Left lung (tissue), 10 donors: ENCODE results near the gene ARL16. TPM values are rescaled to one million over a fixed set of nuclear protein-coding genes. Genes with fewer than 3 reads are reported as not detected.

Experiments
- ATAC-seq: fragments of 200-7000 bp; cut with Tn5 transposase; one replicate; pipeline ENCODE4 v1.9.1; 2020; ENCODE audit warnings: moderate library complexity
- DNase-seq, 4 donors: peaks; one replicate each; pipeline ENCODE4 v3.0.0-alpha.2; 2013 to 2020
- H3K27ac ChIP-seq, 2 donors: fragments of 200-600 bp; sonication (generic) in 1 of 2; one replicate each; pipeline versions ENCODE4 v1.5.0 to v1.8.0; 2020 to 2021
- H3K27me3 ChIP-seq, 2 donors: fragments of 200-600 bp; sonication (generic) in 1 of 2; one replicate each; pipeline versions ENCODE4 v1.5.0 to v1.8.0; 2020 to 2021
- H3K36me3 ChIP-seq, 2 donors: fragments of 200-600 bp; sonication (generic) in 1 of 2; one replicate each; pipeline versions ENCODE4 v1.5.0 to v1.8.0; 2020 to 2021
- H3K4me1 ChIP-seq, 2 donors: fragments of 200-600 bp; one replicate each; pipeline ENCODE4 v1.8.0; 2021
- H3K4me3 ChIP-seq, 2 donors: fragments of 200-600 bp; sonication (generic) in 1 of 2; one replicate each; pipeline versions ENCODE4 v1.5.0 to v1.8.0; 2020 to 2021; ENCODE audit warnings: mild to moderate bottlenecking in 1 of 2
- H3K9me3 ChIP-seq, 2 donors: fragments of 200-600 bp; sonication (generic) in 1 of 2; one replicate each; pipeline versions ENCODE4 v1.5.0 to v1.8.0; 2020 to 2021
- intact Hi-C, 2 donors: fragments of 100-400 bp; cut with DNase I; formaldehyde crosslinking; loops; one replicate each; pipeline versions ENCODE4 v1.11.2 to v1.14.2; 2022
- polyA plus RNA-seq, 6 donors: library from polyadenylated mRNA; unstranded; fragments of 120-200 nt; gene quantifications; one replicate each; pipeline ENCODE4 v1.2.1, GENCODE V29; 2013; ENCODE audit not compliant: insufficient read length in 6 of 6
- total RNA-seq, 2 donors: library from RNA; stranded (reverse); fragmentation: NEBNext Ultra II Directional; extraction: Animal tissue kit (Norgen Biotek cat#: 25700); gene quantifications; one replicate each; pipeline ENCODE4 v1.2.1, GENCODE V29; 2021
- TF ChIP-seq, protein P1 (sequence below), 2 donors: fragments of 200-600 bp; sonication (generic) in 1 of 2; IDR thresholded peaks; one replicate each; pipeline versions ENCODE4 v1.5.0 to v1.8.0; 2021; ENCODE audit warnings: antibody characterized with exemption in 2 of 2
- donor health status: DM: no; HTN: yes; CAD: no.
- donor health status: DM: no; HTN: no; CAD: no.

Gene ARL16
- total and polyA plus RNA-seq, 8 donors: 22.5 to 48.1 (median 41.9) TPM

DNA sequence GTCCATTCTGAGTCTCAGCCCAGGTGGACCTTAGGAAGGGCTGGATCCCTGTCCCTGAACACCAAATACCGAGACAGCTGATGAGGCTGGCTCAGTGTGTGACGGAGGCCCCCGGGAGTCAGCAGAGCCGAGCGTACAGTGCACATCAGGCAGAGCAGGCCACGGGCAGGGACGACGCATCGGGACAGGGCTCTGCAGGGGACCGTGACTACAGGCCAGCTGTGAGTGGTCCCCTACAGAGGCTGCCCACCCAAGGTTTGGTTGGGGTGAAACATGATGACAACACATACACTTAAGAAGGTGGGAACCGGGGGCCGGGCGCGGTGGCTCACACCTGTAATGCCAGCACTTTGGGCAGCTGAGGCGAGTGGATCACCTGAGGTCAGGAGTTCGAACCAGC is 10.6 kb downstream of the ARL16 start:
- no peak for DNase-seq
- Histone ChIP-seq H3K9me3 (no peaks in the 10 kb centered on the region), H3K4me3 (no peak overlapping the region), H3K27ac (no peak overlapping the region), H3K36me3 (peaks cover 0 to 68% of the 10 kb centered on the region in 2 donors), H3K27me3 (no peaks in the 10 kb centered on the region), H3K4me1 (peaks cover 3 to 18% of the 10 kb centered on the region in 2 donors)
- no peak for ATAC-seq
- TF ChIP-seq, protein P1, sequence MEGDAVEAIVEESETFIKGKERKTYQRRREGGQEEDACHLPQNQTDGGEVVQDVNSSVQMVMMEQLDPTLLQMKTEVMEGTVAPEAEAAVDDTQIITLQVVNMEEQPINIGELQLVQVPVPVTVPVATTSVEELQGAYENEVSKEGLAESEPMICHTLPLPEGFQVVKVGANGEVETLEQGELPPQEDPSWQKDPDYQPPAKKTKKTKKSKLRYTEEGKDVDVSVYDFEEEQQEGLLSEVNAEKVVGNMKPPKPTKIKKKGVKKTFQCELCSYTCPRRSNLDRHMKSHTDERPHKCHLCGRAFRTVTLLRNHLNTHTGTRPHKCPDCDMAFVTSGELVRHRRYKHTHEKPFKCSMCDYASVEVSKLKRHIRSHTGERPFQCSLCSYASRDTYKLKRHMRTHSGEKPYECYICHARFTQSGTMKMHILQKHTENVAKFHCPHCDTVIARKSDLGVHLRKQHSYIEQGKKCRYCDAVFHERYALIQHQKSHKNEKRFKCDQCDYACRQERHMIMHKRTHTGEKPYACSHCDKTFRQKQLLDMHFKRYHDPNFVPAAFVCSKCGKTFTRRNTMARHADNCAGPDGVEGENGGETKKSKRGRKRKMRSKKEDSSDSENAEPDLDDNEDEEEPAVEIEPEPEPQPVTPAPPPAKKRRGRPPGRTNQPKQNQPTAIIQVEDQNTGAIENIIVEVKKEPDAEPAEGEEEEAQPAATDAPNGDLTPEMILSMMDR (IDR thresholded peaks at IDR 0.05): no peak
- intact Hi-C loops: no loop called here

DNA sequence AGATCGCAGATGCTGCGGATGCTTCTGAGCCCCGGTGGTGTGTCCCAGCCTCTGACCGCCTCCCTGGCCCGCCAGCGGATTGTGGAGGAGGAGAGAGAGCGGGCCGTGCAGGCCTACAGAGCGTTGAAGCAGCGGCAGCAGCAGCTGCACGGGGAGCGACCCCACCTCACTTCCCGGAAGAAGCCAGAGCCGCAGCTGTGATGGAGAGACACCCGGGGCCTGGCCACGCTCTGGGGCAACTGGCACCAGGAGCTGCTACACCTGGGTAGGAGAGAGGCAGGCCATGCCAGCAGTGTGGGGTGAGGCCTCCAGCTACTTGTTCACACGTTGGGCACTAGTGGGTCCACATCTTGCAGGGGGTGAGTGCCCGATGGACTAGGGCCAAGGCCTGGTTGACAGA is 11.1 kb downstream of the ARL16 start:
- peaks cover 0 to 68% of the 10 kb centered on the region in 2 donors for H3K36me3 ChIP-seq
- peaks cover 7 to 23% of the 10 kb centered on the region in 2 donors for H3K4me1 ChIP-seq
- intact Hi-C loops: no loop called here
- TF ChIP-seq, protein P1 (IDR thresholded peaks at IDR 0.05): no peak
- no peak overlapping the region for H3K27ac ChIP-seq
- ATAC-seq (no peak), DNase-seq (no peak)
- H3K9me3 ChIP-seq: no peaks in the 10 kb centered on the region
- no peak overlapping the region for H3K4me3 ChIP-seq
- no peaks in the 10 kb centered on the region for H3K27me3 ChIP-seq

GRCh38 chr17:81667754-81668153 is 15.8 kb downstream of the ARL16 start:
- Histone ChIP-seq H3K4me1 (peaks cover 18 to 32% of the 10 kb centered on the region in 2 donors), H3K36me3 (peaks cover 0 to 51% of the 10 kb centered on the region in 2 donors), H3K27me3 (no peaks in the 10 kb centered on the region), H3K4me3 (peak overlapping the region in 1 of 2 donors; percentile 91), H3K9me3 (no peaks in the 10 kb centered on the region), H3K27ac (no peak overlapping the region)
- DNase-seq: no peak
- TF ChIP-seq, protein P1 (IDR thresholded peaks at IDR 0.05): no peak
- intact Hi-C loops: no loop called here
- no peak for ATAC-seq

DNA sequence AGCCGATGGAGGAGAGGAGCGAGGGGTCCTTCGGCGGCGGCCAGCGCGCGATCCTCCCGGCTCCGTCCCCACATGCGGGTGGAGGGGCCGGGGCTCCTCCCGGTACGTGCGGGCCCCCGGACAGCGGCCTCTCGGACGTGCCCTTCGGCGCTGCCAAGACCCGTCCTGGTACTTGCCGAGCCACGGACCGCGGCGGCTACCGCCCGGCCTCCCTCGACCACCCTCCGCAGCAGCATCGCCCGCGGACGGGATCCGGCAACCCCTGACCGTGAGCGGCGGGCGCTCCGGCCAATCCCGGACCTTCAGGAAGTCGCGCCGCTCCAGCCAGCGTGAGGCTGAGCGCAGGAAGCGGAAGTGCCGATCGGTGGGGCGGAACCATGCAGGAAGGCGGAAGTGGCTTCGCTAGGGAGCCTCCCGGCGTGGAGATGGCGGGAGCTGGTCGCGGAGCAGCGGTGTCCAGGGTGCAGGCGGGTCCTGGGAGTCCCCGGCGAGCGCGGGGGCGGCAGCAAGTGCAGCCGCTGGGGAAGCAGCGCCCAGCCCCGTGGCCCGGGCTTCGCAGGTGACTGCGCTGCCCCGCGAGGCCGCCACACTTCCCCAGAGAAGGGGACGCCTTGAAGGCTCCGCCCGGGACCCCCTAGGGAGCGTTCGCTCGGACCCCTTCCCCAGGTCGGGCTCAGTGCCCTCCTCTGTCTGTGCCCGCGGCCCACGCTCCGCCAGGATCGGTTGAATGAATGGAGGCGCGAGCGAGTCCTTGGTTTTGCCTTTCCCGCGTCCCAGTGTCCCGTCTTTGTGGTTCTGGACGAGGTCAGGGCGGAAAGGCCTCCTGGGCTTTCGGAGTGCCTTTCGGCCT is 17.0 kb downstream of the ARL16 start, which contains the start of the genes CCDC137 and OXLD1:
Gene CCDC137 (plus strand): TSS at position 396 of the 850 bp plus-strand sequence. CDS start 30 bp downstream, at position 426.
Gene OXLD1 (minus strand): TSS at position 264 of the 850 bp plus-strand sequence. CDS start 28 bp downstream, at position 236.
- Histone ChIP-seq H3K4me1 (peaks cover 18 to 32% of the 10 kb centered on the region in 2 donors), H3K36me3 (peaks cover 0 to 39% of the 10 kb centered on the region in 2 donors), H3K27me3 (no peaks in the 10 kb centered on the region), H3K27ac (peak within 1 kb of the TSS; percentile 78 to 94), H3K4me3 (peak within 1 kb of the TSS; percentile 91 to 100), H3K9me3 (no peaks in the 10 kb centered on the region)
- DNase-seq: peak; percentile 89 to 99 (median 97)
- peak; percentile 99 for ATAC-seq
- TF ChIP-seq, protein P1 (IDR thresholded peaks at IDR 0.05): no peak
- intact Hi-C loops: no loop called here

DNA sequence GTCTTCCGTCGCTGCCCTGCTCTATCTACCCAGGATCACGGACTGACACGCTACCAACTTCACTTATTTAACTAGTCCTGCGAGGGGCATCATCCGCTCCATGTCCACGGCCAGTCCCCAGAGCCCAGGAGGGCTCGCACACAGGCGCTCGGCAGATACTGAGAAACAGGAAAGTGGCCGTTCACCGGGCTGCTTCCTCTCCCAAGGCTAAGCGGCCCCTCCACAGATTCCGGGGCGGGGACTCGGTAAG is 17.6 kb downstream of the ARL16 start:
- ATAC-seq: peak; percentile 23

More for the DNA sequence above, 17.6 kb downstream of the ARL16 start:
- H3K36me3 ChIP-seq: peaks cover 0 to 34% of the 10 kb centered on the region in 2 donors
- peak overlapping the region; percentile 78 to 94 for H3K27ac ChIP-seq
- H3K4me1 ChIP-seq: peaks cover 18 to 32% of the 10 kb centered on the region in 2 donors
- no peaks in the 10 kb centered on the region for H3K27me3 ChIP-seq
- H3K9me3 ChIP-seq: no peaks in the 10 kb centered on the region
- H3K4me3 ChIP-seq: peak overlapping the region; percentile 91 to 100
- intact Hi-C loops: no loop called here
- peak in 1 of 4 donors; percentile 26 for DNase-seq
- TF ChIP-seq, protein P1 (IDR thresholded peaks at IDR 0.05): no peak
